ENCODE results near the gene TMTC1.

DNA sequence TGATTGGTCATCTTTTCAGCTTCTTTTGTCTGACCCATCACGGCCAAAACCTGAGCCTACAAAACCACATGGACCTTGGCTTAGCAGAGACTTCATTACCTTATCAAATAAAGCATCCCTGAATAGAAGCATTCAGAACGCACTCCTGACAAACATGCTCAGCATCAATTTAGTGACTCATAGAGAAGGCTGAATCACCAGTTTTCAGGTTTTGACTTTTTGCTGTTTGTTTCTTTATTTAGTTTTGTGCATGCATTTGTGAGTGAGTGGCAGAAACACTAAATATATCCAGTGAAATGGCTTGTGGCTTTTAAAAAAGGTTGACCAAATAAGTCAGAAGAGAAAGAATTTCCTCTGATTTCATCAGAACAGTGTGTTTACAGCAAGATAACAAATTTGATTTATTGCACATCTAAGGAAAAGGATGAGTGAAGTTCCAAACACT lies 267.3 kb downstream of the TMTC1 start:
- TF ChIP-seq, protein P1, sequence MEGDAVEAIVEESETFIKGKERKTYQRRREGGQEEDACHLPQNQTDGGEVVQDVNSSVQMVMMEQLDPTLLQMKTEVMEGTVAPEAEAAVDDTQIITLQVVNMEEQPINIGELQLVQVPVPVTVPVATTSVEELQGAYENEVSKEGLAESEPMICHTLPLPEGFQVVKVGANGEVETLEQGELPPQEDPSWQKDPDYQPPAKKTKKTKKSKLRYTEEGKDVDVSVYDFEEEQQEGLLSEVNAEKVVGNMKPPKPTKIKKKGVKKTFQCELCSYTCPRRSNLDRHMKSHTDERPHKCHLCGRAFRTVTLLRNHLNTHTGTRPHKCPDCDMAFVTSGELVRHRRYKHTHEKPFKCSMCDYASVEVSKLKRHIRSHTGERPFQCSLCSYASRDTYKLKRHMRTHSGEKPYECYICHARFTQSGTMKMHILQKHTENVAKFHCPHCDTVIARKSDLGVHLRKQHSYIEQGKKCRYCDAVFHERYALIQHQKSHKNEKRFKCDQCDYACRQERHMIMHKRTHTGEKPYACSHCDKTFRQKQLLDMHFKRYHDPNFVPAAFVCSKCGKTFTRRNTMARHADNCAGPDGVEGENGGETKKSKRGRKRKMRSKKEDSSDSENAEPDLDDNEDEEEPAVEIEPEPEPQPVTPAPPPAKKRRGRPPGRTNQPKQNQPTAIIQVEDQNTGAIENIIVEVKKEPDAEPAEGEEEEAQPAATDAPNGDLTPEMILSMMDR (IDR thresholded peaks at IDR 0.05; ENCODE audit: low read length), result no peak
- TF ChIP-seq EZH2 (IDR thresholded peaks at IDR 0.05; ENCODE audit: borderline replicate concordance, low read length), result no peak

Data from OCI-LY1 (cell line).